GM19468 (cell line): ENCODE measurements around the gene LETM1.

Source experiments
- ATAC-seq: cut with Tn5 transposase; IDR thresholded peaks from one replicate; pipeline ENCODE4 v1.9.1; 2021; ENCODE audit warnings: mild to moderate bottlenecking, moderate library complexity, moderate number of reproducible peaks; ENCODE audit not compliant: unreplicated experiment; ENCODE audit errors: extremely low read depth

The LETM1 gene

GRCh38 chr4:1873291-1873690, 17.3 kb upstream of the LETM1 start:
- ATAC-seq = no peak

- no peak for ATAC-seq
These were observed 16.9 kb upstream of the LETM1 start for GRCh38 chr4:1872870-1873269.

- peak; percentile 2 for ATAC-seq
These were observed 15.6 kb upstream of the LETM1 start for GRCh38 chr4:1871471-1872021.

- ATAC-seq = peak; percentile 29
These were observed 14.9 kb upstream of the LETM1 start, which contains the start of gene NSD2 for GRCh38 chr4:1870578-1871443. TSS of gene NSD2 (plus strand) at chr4:1871393. CDS start at chr4:1900655, 29,262 bp downstream.

GRCh38 chr4:1870328-1870577, 14.3 kb upstream of the LETM1 start:
- ATAC-seq = no peak

GRCh38 chr4:1869530-1870327, 13.8 kb upstream of the LETM1 start:
- peak; percentile 5 for ATAC-seq

- no peak for ATAC-seq
These were observed 13.0 kb upstream of the LETM1 start for GRCh38 chr4:1868912-1869311.

GRCh38 chr4:1868293-1868692, 12.3 kb upstream of the LETM1 start:
- no peak for ATAC-seq

GRCh38 chr4:1866189-1866661, 10.3 kb upstream of the LETM1 start:
- ATAC-seq = no peak

- no peak for ATAC-seq
These were observed 8.4 kb upstream of the LETM1 start for GRCh38 chr4:1864076-1865008.

- no peak for ATAC-seq
These were observed 7.5 kb upstream of the LETM1 start for GRCh38 chr4:1863297-1864033.

- ATAC-seq = no peak
These were observed 7.0 kb upstream of the LETM1 start for GRCh38 chr4:1862961-1863296.

GRCh38 chr4:1862055-1862911, 6.3 kb upstream of the LETM1 start:
- no peak for ATAC-seq

- no peak for ATAC-seq
These were observed 3.4 kb upstream of the LETM1 start for GRCh38 chr4:1859389-1859753.

GRCh38 chr4:1857931-1858330, 2.0 kb upstream of the LETM1 start:
- ATAC-seq = no peak

GRCh38 chr4:1856943-1857699, 1.2 kb upstream of the LETM1 start:
- no peak for ATAC-seq

- ATAC-seq = peak; percentile 8
These were observed 454 bp downstream of the LETM1 start for GRCh38 chr4:1855333-1856070.
